MCF 10A (cell line): Measurements from ENCODE around the gene UCP2. TPM values are rescaled to one million over a fixed set of nuclear protein-coding genes. Genes with fewer than 3 reads are reported as not detected.

Source experiments
- BruUV-seq: library from RNA; stranded (reverse); fragments of 400-500 nt; replicated peaks from 2 replicates; lab custom pipeline; 2021; lab: Mats Ljungman, UMichigan
- CTCF ChIA-PET: fragments of 300-600 bp; sonication (Branson Sonifier 250); formaldehyde crosslinking; extraction: SDS; loops from one replicate; lab custom pipeline; 2021; ENCODE audit warnings: antibody characterized with exemption, inconsistent platforms; lab: Yijun Ruan, JAX
- POLR2A ChIA-PET: fragments of 300-600, 350-650 bp; sonication (Branson Sonifier 250); formaldehyde crosslinking; extraction: SDS; loops from one replicate; lab custom pipeline; 2020; ENCODE audit warnings: antibody characterized with exemption, inconsistent platforms; lab: Yijun Ruan, JAX
- DNase-seq: peaks from one replicate; pipeline ENCODE4 v3.0.0-alpha.2; 2018; ENCODE audit not compliant: unreplicated experiment
- H3K27ac Mint-ChIP-seq: one replicate; pipeline ENCODE4 v1.8.0; 2022; ENCODE audit warnings: mild to moderate bottlenecking, low read depth, mixed read lengths; ENCODE audit not compliant: unreplicated experiment
- H3K27me3 Mint-ChIP-seq: one replicate; pipeline ENCODE4 v1.8.0; 2022; ENCODE audit warnings: mixed read lengths; ENCODE audit not compliant: insufficient read depth, unreplicated experiment
- H3K36me3 Mint-ChIP-seq: one replicate; pipeline ENCODE4 v1.8.0; 2022; ENCODE audit warnings: mild to moderate bottlenecking, moderate library complexity, mixed read lengths; ENCODE audit not compliant: insufficient read depth, unreplicated experiment
- H3K4me1 Mint-ChIP-seq: one replicate; pipeline ENCODE4 v1.8.0; 2022; ENCODE audit warnings: mixed read lengths; ENCODE audit not compliant: insufficient read depth, unreplicated experiment
- H3K4me3 Mint-ChIP-seq: one replicate; pipeline ENCODE4 v1.8.0; 2022; ENCODE audit warnings: mild to moderate bottlenecking, moderate library complexity, mixed read lengths; ENCODE audit not compliant: unreplicated experiment
- H3K9me3 Mint-ChIP-seq: one replicate; pipeline ENCODE4 v1.8.0; 2022; ENCODE audit warnings: mixed read lengths; ENCODE audit not compliant: unreplicated experiment
- intact Hi-C: fragments of 100-400 bp; cut with micrococcal nuclease; formaldehyde crosslinking; loops from 2 replicates; pipeline ENCODE4 v1.14.1; 2022
- total RNA-seq: library from RNA; stranded (reverse); gene quantifications from 2 replicates; pipeline ENCODE4 v1.2.3, GENCODE V29; 2022
- TF ChIP-seq, protein P1 (sequence below): fragments of 200-600 bp; IDR thresholded peaks from one replicate; pipeline ENCODE4 v1.8.0; 2022; ENCODE audit warnings: antibody characterized with exemption, mild to moderate bottlenecking; ENCODE audit not compliant: unreplicated experiment

Gene UCP2
- total RNA-seq, 1 experiment from 2014 or later: not detected

DNA sequence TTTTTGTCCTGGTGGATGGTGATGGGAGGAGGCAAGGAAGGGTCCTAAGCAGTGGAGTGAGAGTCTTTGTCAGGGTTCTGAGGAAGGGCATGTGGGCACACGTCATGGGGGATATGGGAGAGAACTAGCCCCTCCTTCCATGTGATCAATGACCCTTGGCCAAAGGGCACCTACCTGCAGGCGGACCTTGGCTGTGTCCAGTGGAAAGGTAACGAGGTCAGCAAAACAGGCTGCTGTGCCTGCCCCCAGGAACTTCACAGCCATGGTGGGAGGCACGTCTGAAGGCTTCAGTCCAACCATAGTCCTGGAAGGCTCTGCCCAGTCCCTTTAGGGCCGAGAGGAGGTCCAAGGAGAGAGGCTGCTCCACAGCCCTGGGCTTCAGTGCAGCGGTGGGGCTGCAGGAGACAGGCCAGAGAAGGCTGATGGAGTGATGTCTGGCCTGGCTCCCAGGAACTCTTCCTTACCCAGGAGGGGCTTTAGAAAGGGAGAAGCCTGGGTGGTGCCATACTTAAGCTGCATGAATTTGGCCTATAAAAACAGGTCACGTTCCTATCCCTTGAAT lies 24.2 kb upstream of the UCP2 start:
- Mint-ChIP-seq H3K4me3 (no peak overlapping the region), H3K27ac (no peak overlapping the region), H3K36me3 (peaks cover 13% of the 10 kb centered on the region), H3K27me3 (no peaks in the 10 kb centered on the region), H3K4me1 (peaks cover 5% of the 10 kb centered on the region), H3K9me3 (no peaks in the 10 kb centered on the region)
- POLR2A ChIA-PET: no interaction called here
- intact Hi-C loops: no loop called here
- BruUV-seq: no TSS peak
- CTCF ChIA-PET: no interaction called here
- no peak for DNase-seq
- TF ChIP-seq, protein P1, sequence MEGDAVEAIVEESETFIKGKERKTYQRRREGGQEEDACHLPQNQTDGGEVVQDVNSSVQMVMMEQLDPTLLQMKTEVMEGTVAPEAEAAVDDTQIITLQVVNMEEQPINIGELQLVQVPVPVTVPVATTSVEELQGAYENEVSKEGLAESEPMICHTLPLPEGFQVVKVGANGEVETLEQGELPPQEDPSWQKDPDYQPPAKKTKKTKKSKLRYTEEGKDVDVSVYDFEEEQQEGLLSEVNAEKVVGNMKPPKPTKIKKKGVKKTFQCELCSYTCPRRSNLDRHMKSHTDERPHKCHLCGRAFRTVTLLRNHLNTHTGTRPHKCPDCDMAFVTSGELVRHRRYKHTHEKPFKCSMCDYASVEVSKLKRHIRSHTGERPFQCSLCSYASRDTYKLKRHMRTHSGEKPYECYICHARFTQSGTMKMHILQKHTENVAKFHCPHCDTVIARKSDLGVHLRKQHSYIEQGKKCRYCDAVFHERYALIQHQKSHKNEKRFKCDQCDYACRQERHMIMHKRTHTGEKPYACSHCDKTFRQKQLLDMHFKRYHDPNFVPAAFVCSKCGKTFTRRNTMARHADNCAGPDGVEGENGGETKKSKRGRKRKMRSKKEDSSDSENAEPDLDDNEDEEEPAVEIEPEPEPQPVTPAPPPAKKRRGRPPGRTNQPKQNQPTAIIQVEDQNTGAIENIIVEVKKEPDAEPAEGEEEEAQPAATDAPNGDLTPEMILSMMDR: no peak

DNA sequence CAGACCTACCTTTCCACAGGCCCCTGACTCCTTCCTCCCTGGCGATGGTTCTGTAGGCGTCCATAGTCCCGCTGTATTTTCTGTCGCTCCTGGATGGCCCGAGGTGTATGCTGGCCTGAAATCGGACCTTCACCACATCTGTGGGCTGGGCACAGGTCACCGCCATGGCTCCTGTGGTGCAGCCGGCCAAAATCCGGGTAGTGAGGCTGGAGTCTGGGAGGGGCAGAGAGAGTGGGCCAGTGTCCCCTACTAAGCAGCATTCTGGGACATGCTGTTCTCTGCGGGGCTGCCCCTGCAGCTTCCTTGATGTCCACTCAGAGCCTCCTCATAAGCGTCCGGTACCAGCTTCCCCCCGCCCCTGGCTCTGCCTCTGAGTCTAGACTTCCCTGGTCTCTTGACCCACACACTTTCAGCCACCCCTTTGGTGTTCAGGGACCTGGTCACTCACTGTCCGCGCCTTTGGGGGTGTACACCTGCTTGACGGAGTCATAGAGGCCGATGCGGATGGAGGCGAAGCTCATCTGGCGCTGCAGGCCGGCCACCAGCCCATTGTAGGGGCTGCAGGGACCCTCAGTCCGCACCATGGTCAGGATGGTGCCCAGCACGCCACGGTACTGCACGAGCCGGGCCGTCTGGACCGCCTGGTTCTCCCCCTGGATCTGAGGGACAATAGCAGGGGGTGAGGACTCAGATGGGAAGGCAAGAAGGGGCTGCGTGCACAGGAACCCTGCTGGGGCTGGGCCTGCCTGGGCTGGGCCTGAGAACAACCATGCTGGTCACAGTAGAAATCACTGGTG lies 23.3 kb upstream of the UCP2 start:
- DNase-seq: no peak
- TF ChIP-seq, protein P1: no peak
- Mint-ChIP-seq H3K4me3 (no peak overlapping the region), H3K27me3 (no peaks in the 10 kb centered on the region), H3K36me3 (peaks cover 11% of the 10 kb centered on the region), H3K9me3 (no peaks in the 10 kb centered on the region), H3K4me1 (peaks cover 5% of the 10 kb centered on the region), H3K27ac (no peak overlapping the region)
- ChIA-PET POLR2A (no interaction called here), CTCF (interaction anchor here (0.6 kb wide), 1 partner anchor 926 kb away, joined by 3 read pairs; no protein-coding TSS in a partner anchor)
- intact Hi-C loops: no loop called here
- BruUV-seq: no TSS peak

DNA sequence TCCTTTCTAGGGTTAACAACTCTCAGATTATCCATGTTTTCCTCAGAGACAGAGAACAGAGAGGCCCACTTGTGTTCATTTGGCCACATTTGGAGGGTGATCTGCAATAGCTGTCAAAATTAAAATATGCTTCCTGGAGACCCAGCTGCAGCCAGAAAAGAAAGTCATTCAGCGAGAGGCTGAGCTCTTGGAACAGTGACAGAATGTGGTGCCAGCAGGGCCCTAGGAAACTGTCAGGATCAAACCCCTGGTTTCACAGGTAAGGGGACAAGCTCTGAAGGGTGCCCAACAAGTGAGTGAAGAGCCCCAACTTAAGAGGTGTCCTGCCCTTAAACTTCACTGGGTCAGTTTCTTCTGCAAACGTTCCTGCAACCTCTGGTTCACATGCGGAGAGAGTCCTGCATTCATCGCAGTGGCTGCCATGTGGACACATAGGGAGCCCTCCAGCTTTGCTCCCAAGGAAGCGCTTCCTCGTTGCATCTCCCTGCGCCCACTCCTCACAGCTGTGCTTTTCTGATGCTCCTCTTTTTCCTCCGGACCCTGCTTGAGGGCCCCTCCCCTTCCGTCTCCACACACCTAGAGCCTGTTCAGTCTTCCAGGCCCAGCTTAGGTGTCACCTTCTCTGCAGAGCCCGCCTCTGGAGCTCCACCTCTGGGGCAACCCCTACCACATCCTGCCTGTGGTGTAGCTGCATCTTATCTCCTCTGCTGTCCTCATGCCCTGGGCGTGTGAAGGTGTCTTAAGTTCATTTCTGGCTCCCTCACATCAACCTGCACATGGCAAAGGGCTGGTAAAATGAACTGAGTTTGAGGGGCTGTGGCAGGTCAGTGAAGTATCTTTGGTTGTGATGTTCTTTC lies 22.3 kb upstream of the UCP2 start:
- Mint-ChIP-seq H3K4me1 (peaks cover 5% of the 10 kb centered on the region), H3K4me3 (no peak overlapping the region)
- CTCF ChIA-PET: interaction anchor here (0.5 to 0.6 kb wide), 3 partner anchors 17 to 927 kb away, joined by 3 read pairs; no protein-coding TSS in a partner anchor

More for the DNA sequence above, 22.3 kb upstream of the UCP2 start:
- H3K9me3 Mint-ChIP-seq: no peaks in the 10 kb centered on the region
- intact Hi-C loops: no loop called here
- BruUV-seq: no TSS peak
- H3K27ac Mint-ChIP-seq: no peak overlapping the region
- TF ChIP-seq, protein P1: no peak
- peaks cover 7% of the 10 kb centered on the region for H3K36me3 Mint-ChIP-seq
- POLR2A ChIA-PET: interaction anchor here (0.7 to 1.2 kb wide), 2 partner anchors 9 to 413 kb away, joined by 3 read pairs; no protein-coding TSS in a partner anchor
- H3K27me3 Mint-ChIP-seq: no peaks in the 10 kb centered on the region
- DNase-seq: no peak
